ENCODE measurements around the gene FIGNL2.
A peak's percentile ranks its signal among the peaks of the same experiment; 100 is the strongest.

The FIGNL2 gene

GRCh38 chr12:51823875-51824565 lies 24.5 kb downstream of the FIGNL2 start:
- intact Hi-C loops (cut with DNase I) = loop anchor here (2.0 kb wide), 1 partner anchor 399 kb away; the partner anchor contains the start of gene SLC4A8
- peak in 37 of 42 donors; percentile 36 to 87 (median 62) for DNase-seq

GRCh38 chr12:51822956-51823355 lies 25.6 kb downstream of the FIGNL2 start:
- no peak for DNase-seq
- intact Hi-C loops (cut with DNase I) = loop anchor here (2.0 kb wide), 1 partner anchor 398 kb away; the partner anchor contains the start of gene SLC4A8

- intact Hi-C loops (cut with DNase I) = loop anchor here (2.0 kb wide), 1 partner anchor 397 kb away; the partner anchor contains the start of gene SLC4A8
- DNase-seq = no peak
Observed at GRCh38 chr12:51822261-51822616, 26.3 kb downstream of the FIGNL2 start.

GRCh38 chr12:51821440-51822260 lies 26.9 kb downstream of the FIGNL2 start:
- peak in 5 of 42 donors; percentile 21 to 35 (median 27) for DNase-seq
- intact Hi-C loops (cut with DNase I) = loop anchor here (2.0 kb wide), 1 partner anchor 397 kb away; the partner anchor contains the start of gene SLC4A8

GRCh38 chr12:51820526-51821439 lies 27.7 kb downstream of the FIGNL2 start:
- DNase-seq = peak; percentile 38 to 92 (median 83)
- intact Hi-C loops (cut with DNase I) = no loop called here

GRCh38 chr12:51819736-51820525 lies 28.6 kb downstream of the FIGNL2 start:
- intact Hi-C loops (cut with DNase I) = no loop called here
- DNase-seq = peak in 21 of 42 donors; percentile 6 to 70 (median 43)

GRCh38 chr12:51818566-51819300 lies 29.8 kb downstream of the FIGNL2 start:
- intact Hi-C loops (cut with DNase I) = no loop called here

GRCh38 chr12:51818086-51818485 lies 30.4 kb downstream of the FIGNL2 start:
- no peak for DNase-seq
- intact Hi-C loops (cut with DNase I) = no loop called here

More at GRCh38 chr12:51818566-51819300, 29.8 kb downstream of the FIGNL2 start:
- no peak for DNase-seq

- intact Hi-C loops (cut with DNase I) = no loop called here
- DNase-seq = peak in 22 of 42 donors; percentile 23 to 71 (median 46)
Observed at GRCh38 chr12:51817027-51817953, 31.2 kb downstream of the FIGNL2 start.

GRCh38 chr12:51815571-51815970 lies 32.9 kb downstream of the FIGNL2 start:
- intact Hi-C loops (cut with DNase I) = no loop called here
- no peak for DNase-seq

- intact Hi-C loops (cut with DNase I) = no loop called here
- peak in 41 of 42 donors; percentile 31 to 89 (median 79) for DNase-seq
Observed at GRCh38 chr12:51814311-51815088, 34.0 kb downstream of the FIGNL2 start.

GRCh38 chr12:51813931-51814310 lies 34.6 kb downstream of the FIGNL2 start:
- intact Hi-C loops (cut with DNase I) = no loop called here
- no peak for DNase-seq

GRCh38 chr12:51812871-51813270 lies 35.6 kb downstream of the FIGNL2 start:
- intact Hi-C loops (cut with DNase I) = no loop called here
- no peak for DNase-seq

GRCh38 chr12:51811203-51812202 lies 37.0 kb downstream of the FIGNL2 start:
- intact Hi-C loops (cut with DNase I) = no loop called here
- DNase-seq = no peak

- DNase-seq = no peak
- intact Hi-C loops (cut with DNase I) = no loop called here
Observed at GRCh38 chr12:51809193-51809592, 39.3 kb downstream of the FIGNL2 start.
